Measurements from ENCODE around the gene KCTD15. TPM values are rescaled to one million over a fixed set of nuclear protein-coding genes. Genes with fewer than 3 reads are reported as not detected.

The KCTD15 gene
- polyA plus RNA-seq, 3 donors = 1.6 to 43.2 (median 2.1) TPM

GRCh38 chr19:33755099-33756035, 41.3 kb upstream of the KCTD15 start:
- H3K9me3 Mint-ChIP-seq = no peaks in the 10 kb centered on the region
- no peaks in the 10 kb centered on the region for H3K4me1 Mint-ChIP-seq
- peaks cover 4 to 15% (median 5%) of the 10 kb centered on the region in 3 donors for H3K27me3 Mint-ChIP-seq (ENCODE audit: low read depth in 3 of 3)
- no peak overlapping the region for H2AFZ ChIP-seq (ENCODE audit: insufficient read depth, low read depth, low read length, poor library complexity, severe bottlenecking)
- H3K9me3 ChIP-seq (replicated peaks in 1 of 2; ENCODE audit: control insufficient read depth in 1 of 2, insufficient read depth in 1 of 2, low read length in 2 of 2) = no peaks in the 10 kb centered on the region
- no peak for DNase-seq
- H3K9ac ChIP-seq (ENCODE audit: insufficient read depth, low read length, poor library complexity, severe bottlenecking) = no peak overlapping the region
- no peak overlapping the region for H3K27ac ChIP-seq (ENCODE audit: low read depth in 1 of 2, low read length in 2 of 2)
- peak overlapping the region in 1 of 7 donors; percentile 26 for H3K27ac Mint-ChIP-seq
- no peaks in the 10 kb centered on the region for H3K36me3 Mint-ChIP-seq
- TF ChIP-seq CTCF (IDR thresholded peaks at IDR 0.05) = no peak
- no peak overlapping the region for H3K4me2 ChIP-seq (replicated peaks; ENCODE audit: extremely low read depth, low read length, poor library complexity, severe bottlenecking)
- H3K79me2 ChIP-seq (ENCODE audit: insufficient read depth, low read length) = no peaks in the 10 kb centered on the region
- H3K4me1 ChIP-seq (ENCODE audit: control insufficient read depth in 1 of 2, insufficient read depth in 2 of 2, low read length in 2 of 2) = no peaks in the 10 kb centered on the region
- intact Hi-C loops (cut with micrococcal nuclease) = no loop called here
- H3K27me3 ChIP-seq (ENCODE audit: control insufficient read depth in 2 of 2, insufficient read depth in 2 of 2, low read length in 2 of 2) = no peaks in the 10 kb centered on the region
- H3K36me3 ChIP-seq (replicated peaks in 1 of 2; ENCODE audit: control insufficient read depth in 1 of 2, insufficient read depth in 2 of 2, low read length in 2 of 2) = no peaks in the 10 kb centered on the region
- H4K20me1 ChIP-seq (ENCODE audit: insufficient read depth, low read length) = no peaks in the 10 kb centered on the region
- 82% methylated on average over 18 of the region's 26 CpGs for WGBS (ENCODE audit: insufficient coverage)
- no peak overlapping the region for H3K4me3 Mint-ChIP-seq
- H3K4me3 ChIP-seq (replicated peaks in 1 of 3; ENCODE audit: low read depth in 2 of 3, low read length in 3 of 3) = no peak overlapping the region

GRCh38 chr19:33756177-33756576, 40.5 kb upstream of the KCTD15 start:
- H3K79me2 ChIP-seq (ENCODE audit: insufficient read depth, low read length) = no peaks in the 10 kb centered on the region
- H3K4me3 ChIP-seq (replicated peaks in 1 of 3; ENCODE audit: low read depth in 2 of 3, low read length in 3 of 3) = no peak overlapping the region
- H3K27me3 ChIP-seq (ENCODE audit: control insufficient read depth in 2 of 2, insufficient read depth in 2 of 2, low read length in 2 of 2) = no peaks in the 10 kb centered on the region
- no peak overlapping the region for H2AFZ ChIP-seq (ENCODE audit: insufficient read depth, low read depth, low read length, poor library complexity, severe bottlenecking)
- no peak overlapping the region for H3K9ac ChIP-seq (ENCODE audit: insufficient read depth, low read length, poor library complexity, severe bottlenecking)
- no peaks in the 10 kb centered on the region for H3K9me3 Mint-ChIP-seq
- no peaks in the 10 kb centered on the region for H3K36me3 Mint-ChIP-seq
- H4K20me1 ChIP-seq (ENCODE audit: insufficient read depth, low read length) = no peaks in the 10 kb centered on the region
- no peak for DNase-seq
- H3K4me1 ChIP-seq (ENCODE audit: control insufficient read depth in 1 of 2, insufficient read depth in 2 of 2, low read length in 2 of 2) = no peaks in the 10 kb centered on the region
- H3K4me1 Mint-ChIP-seq = no peaks in the 10 kb centered on the region
- H3K9me3 ChIP-seq (replicated peaks in 1 of 2; ENCODE audit: control insufficient read depth in 1 of 2, insufficient read depth in 1 of 2, low read length in 2 of 2) = no peaks in the 10 kb centered on the region
- no peak overlapping the region for H3K27ac Mint-ChIP-seq
- 87% methylated on average over 11 of the region's 11 CpGs for WGBS (ENCODE audit: insufficient coverage)
- TF ChIP-seq CTCF (IDR thresholded peaks at IDR 0.05) = no peak
- intact Hi-C loops (cut with micrococcal nuclease) = no loop called here
- H3K27me3 Mint-ChIP-seq (ENCODE audit: low read depth in 3 of 3) = peaks cover 5 to 15% (median 6%) of the 10 kb centered on the region in 3 donors
- no peak overlapping the region for H3K4me2 ChIP-seq (replicated peaks; ENCODE audit: extremely low read depth, low read length, poor library complexity, severe bottlenecking)
- no peak overlapping the region for H3K27ac ChIP-seq (ENCODE audit: low read depth in 1 of 2, low read length in 2 of 2)
- no peak overlapping the region for H3K4me3 Mint-ChIP-seq
- H3K36me3 ChIP-seq (replicated peaks in 1 of 2; ENCODE audit: control insufficient read depth in 1 of 2, insufficient read depth in 2 of 2, low read length in 2 of 2) = no peaks in the 10 kb centered on the region
